H1 (cell line): ENCODE data around the gene LMNA. TPM values are rescaled to one million over a fixed set of nuclear protein-coding genes. Genes with fewer than 3 reads are reported as not detected.

Source experiments
- CTCF ChIA-PET: fragments of 300-600 bp; sonication (Branson Sonifier 250); formaldehyde crosslinking; loops from one replicate; lab custom pipeline; 2021; ENCODE audit not compliant: partially characterized antibody; lab: Charles Lee
- POLR2A ChIA-PET: fragments of 300-600 bp; sonication (Branson Sonifier 250); formaldehyde crosslinking; loops from one replicate; lab custom pipeline; 2021; ENCODE audit warnings: inconsistent platforms; ENCODE audit not compliant: partially characterized antibody; lab: Charles Lee
- DNase-seq, 2 experiments: peaks; one replicate each; pipeline versions ENCODE4 v3.0.0 to v3.0.0-alpha.2; 2010 to 2022; ENCODE audit warnings: low spot score in 2 of 2, low read depth in 1 of 2, mixed read lengths in 1 of 2
- FAIRE-seq: peaks from 2 replicates; lab custom pipeline; 2011; peaks lifted over from hg19 to GRCh38; lab: Jason Lieb, UNC
- H2AFZ ChIP-seq: 2 replicates; pipeline ENCODE4 v1.8.1; 2012; ENCODE audit warnings: low read length, inconsistent platforms
- H2AK5ac ChIP-seq: 2 replicates; pipeline ENCODE4 v1.6.1; 2013; ENCODE audit warnings: low read depth, low read length
- H2BK120ac ChIP-seq: replicated peaks from 2 replicates; pipeline ENCODE3; 2013; ENCODE audit warnings: low read depth, low read length, inconsistent platforms
- H2BK12ac ChIP-seq: 2 replicates; pipeline ENCODE4 v1.6.1; 2013; ENCODE audit warnings: low read depth, low read length
- H2BK15ac ChIP-seq: 2 replicates; pipeline ENCODE4 v1.6.1; 2013; ENCODE audit warnings: low read length
- H2BK20ac ChIP-seq: 2 replicates; pipeline ENCODE4 v1.6.1; 2013; ENCODE audit warnings: low read length
- H2BK5ac ChIP-seq: 2 replicates; pipeline ENCODE4 v1.6.1; 2013; ENCODE audit warnings: low read depth, low read length
- H3K14ac ChIP-seq: 2 replicates; pipeline ENCODE4 v1.6.1; 2013; ENCODE audit warnings: inconsistent platforms; ENCODE audit not compliant: insufficient read length
- H3K18ac ChIP-seq: 2 replicates; pipeline ENCODE4 v1.6.1; 2013; ENCODE audit warnings: low read length; ENCODE audit errors: extremely low read depth
- H3K23ac ChIP-seq: 2 replicates; pipeline ENCODE4 v1.6.1; 2013; ENCODE audit warnings: inconsistent platforms; ENCODE audit not compliant: insufficient read length
- H3K23me2 ChIP-seq: 2 replicates; pipeline ENCODE4 v1.6.1; 2013; ENCODE audit warnings: low read depth, low read length
- H3K27ac ChIP-seq: 2 replicates; pipeline ENCODE4 v1.6.1; 2011; ENCODE audit warnings: low read depth, low read length, inconsistent platforms
- H3K27me3 ChIP-seq, 4 experiments: replicated peaks in 1 of 4; 1 replicate in 1 of 4; 2 replicates in 3 of 4; pipeline versions ENCODE4 v1.6.1 to v1.8.1; 2011 to 2013; ENCODE audit warnings: low read length in 3 of 4, mild to moderate bottlenecking in 3 of 4, inconsistent platforms in 2 of 4, mixed read lengths in 2 of 4, moderate library complexity in 1 of 4; ENCODE audit not compliant: control insufficient read depth in 3 of 4, insufficient read depth in 3 of 4; ENCODE audit errors: extremely low read depth in 1 of 4
- H3K36me3 ChIP-seq, 4 experiments: 2 replicates each; pipeline versions ENCODE4 v1.6.1 to v1.8.1; 2011 to 2013; ENCODE audit warnings: mild to moderate bottlenecking in 4 of 4, low read length in 3 of 4, moderate library complexity in 2 of 4, control low read depth in 1 of 4, inconsistent platforms in 1 of 4; ENCODE audit not compliant: insufficient read depth in 4 of 4, control insufficient read depth in 2 of 4
- H3K4ac ChIP-seq: replicated peaks from 2 replicates; pipeline ENCODE3; 2013; ENCODE audit warnings: low read length, low read depth, mixed read lengths, inconsistent platforms; ENCODE audit not compliant: insufficient read length
- H3K4me1 ChIP-seq, 4 experiments: replicated peaks in 1 of 4; 1 replicate in 1 of 4; 2 replicates in 3 of 4; pipeline versions ENCODE4 v1.6.1 to v1.8.1; 2011 to 2013; ENCODE audit warnings: low read length in 3 of 4, inconsistent platforms in 2 of 4, mixed read lengths in 1 of 4; ENCODE audit not compliant: insufficient read depth in 4 of 4, control insufficient read depth in 3 of 4
- H3K4me2 ChIP-seq, 2 experiments: 2 replicates each; pipeline versions ENCODE4 v1.6.1 to v1.8.1; 2011 to 2013; ENCODE audit warnings: low read depth in 2 of 2, low read length in 2 of 2, control low read depth in 1 of 2, inconsistent platforms in 1 of 2, mild to moderate bottlenecking in 1 of 2; ENCODE audit not compliant: insufficient read depth in 1 of 2
- H3K4me3 ChIP-seq, 4 experiments: fragments of 200-600, 300-600 bp in 1 of 4; sonication (generic), shearing (Covaris generic), sonication (Bioruptor Twin) in 1 of 4; 2 replicates each; pipeline versions ENCODE4 v1.5.1 to v1.8.1; 2011 to 2016; ENCODE audit warnings: low read length in 4 of 4, low read depth in 3 of 4, control low read depth in 2 of 4, inconsistent platforms in 2 of 4, mild to moderate bottlenecking in 2 of 4, mixed read lengths in 1 of 4, moderate library complexity in 1 of 4; ENCODE audit not compliant: insufficient read depth in 2 of 4; ENCODE audit errors: extremely low read depth in 1 of 4
- H3K56ac ChIP-seq: replicated peaks from 2 replicates; pipeline ENCODE3; 2013; ENCODE audit warnings: low read depth, mild to moderate bottlenecking, mixed read lengths, low read length, inconsistent platforms; ENCODE audit not compliant: insufficient read length
- H3K79me1 ChIP-seq: 2 replicates; pipeline ENCODE4 v1.6.1; 2013; ENCODE audit warnings: low read depth, low read length, control low read depth
- H3K79me2 ChIP-seq, 2 experiments: 2 replicates each; pipeline versions ENCODE4 v1.6.1 to v1.8.1; 2012 to 2013; ENCODE audit warnings: low read length in 2 of 2, mild to moderate bottlenecking in 2 of 2, inconsistent platforms in 1 of 2; ENCODE audit not compliant: insufficient read depth in 2 of 2, control insufficient read depth in 1 of 2
- H3K9ac ChIP-seq, 4 experiments: replicated peaks in 1 of 4; 1 replicate in 1 of 4; 2 replicates in 3 of 4; pipeline versions ENCODE4 v1.6.1 to v1.8.1; 2011 to 2013; ENCODE audit warnings: low read depth in 3 of 4, low read length in 3 of 4, control low read depth in 2 of 4, mild to moderate bottlenecking in 2 of 4, moderate library complexity in 2 of 4, inconsistent platforms in 1 of 4; ENCODE audit errors: extremely low read depth in 1 of 4
- H3K9me3 ChIP-seq, 2 experiments: 2 replicates each; pipeline versions ENCODE4 v1.6.1 to v1.8.1; 2012 to 2013; ENCODE audit warnings: mild to moderate bottlenecking in 2 of 2, moderate library complexity in 2 of 2, control low read depth in 1 of 2, inconsistent platforms in 1 of 2, low read depth in 1 of 2, low read length in 1 of 2, mixed read lengths in 1 of 2; ENCODE audit not compliant: insufficient read depth in 2 of 2
- H4K20me1 ChIP-seq, 2 experiments: replicated peaks in 1 of 2; 2 replicates each; pipeline versions ENCODE3 to v1.8.1; 2011 to 2013; ENCODE audit warnings: inconsistent platforms in 2 of 2, low read length in 2 of 2, mild to moderate bottlenecking in 1 of 2; ENCODE audit not compliant: insufficient read depth in 2 of 2, control insufficient read depth in 1 of 2
- H4K5ac ChIP-seq: 2 replicates; pipeline ENCODE4 v1.6.1; 2013; ENCODE audit warnings: low read length, low read depth, mixed read lengths, inconsistent platforms; ENCODE audit not compliant: insufficient read length
- H4K8ac ChIP-seq: 2 replicates; pipeline ENCODE4 v1.8.0; 2013; ENCODE audit warnings: mild to moderate bottlenecking, moderate library complexity, low read length, inconsistent platforms; ENCODE audit not compliant: insufficient read depth; ENCODE audit errors: extremely low read depth
- H4K91ac ChIP-seq: replicated peaks from 2 replicates; pipeline ENCODE3; 2013; ENCODE audit warnings: low read length, mixed read lengths, inconsistent platforms; ENCODE audit not compliant: insufficient read length
- TAF7 ChIP-seq: optimal IDR thresholded peaks from 2 replicates; pipeline ENCODE3; 2011; ENCODE audit warnings: low read depth, mild to moderate bottlenecking, inconsistent platforms, low read length, moderate library complexity, borderline replicate concordance
- TCF12 ChIP-seq: IDR thresholded peaks from 2 replicates; pipeline ENCODE4 v1.6.1; 2011; ENCODE audit warnings: low read depth, mild to moderate bottlenecking, low read length
- WGBS, 2 experiments: shearing (Covaris generic) in 1 of 2; methylation state at CpG; one replicate each; pipeline versions ENCODE4 v1.1.6 to v1.1.7; 2013 to 2015; ENCODE audit warnings: low lambda C conversion rate in 2 of 2, mixed read lengths in 2 of 2, inconsistent platforms in 1 of 2, low coverage in 1 of 2, missing lambda C conversion rate in 1 of 2; ENCODE audit not compliant: insufficient replicate concordance in 2 of 2, insufficient coverage in 1 of 2, insufficient read length in 1 of 2; ENCODE audit errors: extremely low coverage in 1 of 2, missing lambda C conversion rate in 1 of 2; 5-methylcytosine and 5-hydroxymethylcytosine counted together
- polyA plus RNA-seq, 7 experiments: library from polyadenylated mRNA; depleted of rRNA in 3 of 7; stranded (reverse) in 5 of 7; unstranded in 2 of 7; fragments of >200 nt in 5 of 7; fragments of 200-250 nt in 2 of 7; gene quantifications; 1 replicate in 5 of 7; 2 replicates in 1 of 7; 4 replicates in 1 of 7; pipeline versions ENCODE4 v1.2.1 to v1.2.3, GENCODE V29; 2011 to 2013; ENCODE audit warnings: missing spikeins in 2 of 7, mixed read lengths in 2 of 7
- total RNA-seq: library from RNA; stranded (reverse); fragmentation: NEBNext Ultra II Directional; extraction: Animal tissue kit (Norgen Biotek cat#: 25700); gene quantifications from 2 replicates; pipeline ENCODE4 v1.2.1, GENCODE V29; 2021

The LMNA gene
- total and polyA plus RNA-seq, 2 of the 8 experiments (the other 6 are each of a cell fraction or from before 2014, with no cell fraction given): 25.8 to 46.8 TPM

DNA sequence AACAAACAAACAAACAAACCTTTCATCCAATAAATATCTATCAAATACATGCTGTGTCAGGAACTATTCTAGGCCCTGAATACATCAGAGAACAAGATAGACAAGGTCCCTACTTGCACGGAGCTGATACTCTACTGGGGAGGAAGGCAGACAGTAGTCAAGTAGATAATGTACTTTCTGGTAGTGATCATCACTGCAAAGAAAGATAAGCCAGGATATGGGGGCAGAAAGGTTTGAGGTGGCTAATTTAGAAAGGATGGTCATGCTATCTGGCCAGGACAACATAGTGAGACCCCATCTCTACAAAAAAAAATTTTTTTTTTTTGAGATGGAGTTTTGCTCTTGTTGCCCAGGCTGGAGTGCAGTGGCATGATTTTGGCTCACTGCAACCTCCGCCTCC, 22.9 kb upstream of the LMNA start:
- Histone ChIP-seq H4K20me1 (peaks cover 6 to 12% of the 10 kb centered on the region in 2 experiments), H3K79me2 (peaks cover 0 to 5% of the 10 kb centered on the region in 2 experiments; a peak in 1 of 4 replicates), H2BK5ac (no peak overlapping the region), H3K4me2 (no peak overlapping the region), H3K4ac (no peak overlapping the region), H3K18ac (no peak overlapping the region), H3K14ac (no peak overlapping the region), H2BK20ac (no peak overlapping the region)
- TF ChIP-seq TAF7 (no peak), TCF12 (no peak)
- TF ChIP-seq, all 59 proteins: peak for 0
- Histone ChIP-seq H2BK12ac (no peak overlapping the region), H4K5ac (no peak overlapping the region), H2AK5ac (no peak overlapping the region), H3K23me2 (no peaks in the 10 kb centered on the region), H3K9me3 (no peaks in the 10 kb centered on the region), H4K91ac (no peak overlapping the region), H3K79me1 (peaks cover 2% of the 10 kb centered on the region; the same call in 1 of the 2 replicates), H3K27me3 (no peaks in the 10 kb centered on the region), H3K56ac (no peak overlapping the region), H4K8ac (no peak overlapping the region), H3K4me3 (no peak overlapping the region), H2BK15ac (no peak overlapping the region), H3K27ac (no peak overlapping the region), H3K23ac (no peak overlapping the region), H3K4me1 (peaks cover 2 to 8% (median 3%) of the 10 kb centered on the region in 4 experiments; a peak in 6 of 7 replicates), H2BK120ac (no peak overlapping the region), H2AFZ (no peak overlapping the region), H3K9ac (no peak overlapping the region), H3K36me3 (peaks cover 0 to 4% (median under 1%) of the 10 kb centered on the region in 4 experiments; a peak in 2 of 8 replicates)
- CTCF ChIA-PET: interaction anchor here (0.7 to 29.5 kb wide), 16 partner anchors 9 to 337 kb away, joined by 3 to 1994 read pairs (median 4); partner anchors contain the start of genes LMNA, MEX3A, RAB25 and SSR2
- FAIRE-seq: no peak
- 88% methylated on average over 2 of the region's 2 CpGs; no CpG with 5 or more reads in 1 of the 2 experiments for WGBS, 2 experiments
- DNase-seq: no peak
- POLR2A ChIA-PET: interaction anchor here (0.8 to 29.6 kb wide), 6 partner anchors 8 to 33 kb away, joined by 3 to 763 read pairs (median 3); partner anchors contain the start of gene LMNA
